Gastroesophageal sphincter (tissue), 4 donors: ENCODE data around the gene NOS3. TPM values are rescaled to one million over a fixed set of nuclear protein-coding genes. Genes with fewer than 3 reads are reported as not detected.

Source experiments
- ATAC-seq: fragments of 150-250 bp; one replicate; pipeline ENCODE4 v1.9.1; 2016; ENCODE audit warnings: mild to moderate bottlenecking, moderate library complexity
- H3K27ac ChIP-seq, 4 donors: fragments of 200-600 bp; sonication (generic) in 3 of 4; 1 replicate in 3 of 4; 2 replicates in 1 of 4; pipeline ENCODE4 v1.5.1; 2016 to 2019
- H3K27me3 ChIP-seq: fragments of 200-600 bp; sonication (generic); one replicate; pipeline ENCODE4 v1.5.1; 2019
- H3K36me3 ChIP-seq, 2 donors: fragments of 200-600 bp; sonication (generic); one replicate each; pipeline ENCODE4 v1.5.1; 2019; ENCODE audit warnings: control low read depth in 1 of 2
- H3K4me1 ChIP-seq, 3 donors: fragments of 200-600 bp; sonication (generic); 1 replicate in 2 of 3; 2 replicates in 1 of 3; pipeline ENCODE4 v1.5.1; 2016 to 2019; ENCODE audit warnings: control low read depth in 2 of 3
- H3K4me3 ChIP-seq, 2 donors: fragments of 200-600 bp; sonication (generic); one replicate each; pipeline ENCODE4 v1.5.1; 2019; ENCODE audit warnings: mild to moderate bottlenecking in 1 of 2, moderate library complexity in 1 of 2
- H3K9me3 ChIP-seq, 3 donors: fragments of 200-600 bp; sonication (generic); one replicate each; pipeline ENCODE4 v1.5.1; 2017 to 2019; ENCODE audit warnings: control low read depth in 2 of 3
- EP300 ChIP-seq: sonication (generic); formaldehyde crosslinking; IDR thresholded peaks from one replicate; pipeline ENCODE4 v1.6.1; 2017; ENCODE audit warnings: antibody characterized with exemption, mild to moderate bottlenecking
- POLR2A ChIP-seq, 2 donors: fragments of 450-650 bp; IDR thresholded peaks; one replicate each; pipeline ENCODE4 v1.6.1; 2017; ENCODE audit warnings: antibody characterized with exemption in 2 of 2, mild to moderate bottlenecking in 2 of 2, moderate library complexity in 1 of 2
- POLR2AphosphoS5 ChIP-seq: sonication (generic); formaldehyde crosslinking; IDR thresholded peaks from one replicate; pipeline ENCODE4 v1.6.1; 2017; ENCODE audit warnings: antibody characterized with exemption
- WGBS, 2 donors: methylation state at CpG; one replicate each; pipeline ENCODE4 v1.1.5; 2018; ENCODE audit warnings: low coverage in 1 of 2; 5-methylcytosine and 5-hydroxymethylcytosine counted together
- total RNA-seq, 4 donors: library from RNA; depleted of rRNA; stranded (reverse); fragments of >200 nt; gene quantifications; one replicate each; pipeline ENCODE4 v1.1.0, GENCODE V29; 2016
- TF ChIP-seq, protein P1 (sequence below), 4 experiments: fragments of 200-600 bp in 2 of 4; fragments of 450-650 bp in 2 of 4; sonication (generic) in 1 of 4; IDR thresholded peaks; one replicate each; pipeline ENCODE4 v1.5.1; 2017 to 2019; ENCODE audit warnings: antibody characterized with exemption in 4 of 4, mild to moderate bottlenecking in 2 of 4, moderate library complexity in 2 of 4

The NOS3 gene
- 10 to 100 TPM in 2 of 4 donors, 1 to 10 TPM in 2; 6.8 to 29.4 (median 13.5) TPM for total RNA-seq

DNA sequence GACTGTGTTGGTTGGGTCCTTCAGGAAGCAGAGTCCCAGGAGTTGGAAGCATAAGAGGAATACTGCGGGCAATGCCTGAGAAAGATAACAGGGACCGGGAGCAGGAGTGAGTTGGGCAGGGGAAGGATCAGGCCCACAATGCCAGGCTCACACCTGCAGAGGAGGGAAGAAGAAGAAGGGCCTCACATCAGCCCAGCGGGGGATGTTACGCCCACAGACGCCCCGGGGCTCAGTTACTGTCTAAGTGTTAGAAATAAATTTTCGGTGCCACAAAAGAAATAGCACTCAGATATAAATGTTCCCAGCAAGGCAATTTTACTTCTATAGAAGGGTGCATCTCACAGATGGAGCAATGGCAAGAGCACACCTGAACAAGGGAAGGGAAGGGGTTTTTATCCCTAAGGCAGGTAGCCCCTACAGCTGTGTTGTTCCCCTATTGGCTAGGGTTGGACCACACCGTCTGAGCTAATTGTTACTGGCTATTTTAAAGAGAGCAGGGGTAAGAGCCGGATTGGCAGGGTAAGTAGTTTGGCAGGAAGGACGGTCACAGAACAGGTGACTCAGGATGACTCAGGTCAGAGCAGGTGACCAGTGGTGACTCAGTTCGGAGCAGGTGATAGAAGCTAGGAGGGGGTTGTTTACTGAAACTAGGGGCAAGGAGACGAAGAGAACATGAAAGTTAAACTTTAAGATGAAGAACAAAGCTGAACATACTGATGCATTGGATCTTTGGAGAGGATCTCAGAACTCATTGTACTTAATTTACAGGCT, at the start of gene NOS3:
NOS3 (plus strand) TSS at position 602 of the 771 bp plus-strand sequence. CDS start 2,787 bp downstream, outside the sequence.
- H3K27me3 ChIP-seq = peaks cover 7% of the 10 kb centered on the region
- no peak within 1 kb of the TSS for H3K27ac ChIP-seq
- 91 to 95% methylated on average over 11 to 12 of the region's 12 CpGs for WGBS, 2 donors
- peaks cover 0 to 27% (median 7%) of the 10 kb centered on the region in 3 donors for H3K4me1 ChIP-seq
- ATAC-seq = no peak
- H3K4me3 ChIP-seq = no peak within 1 kb of the TSS
- H3K36me3 ChIP-seq = no peaks in the 10 kb centered on the region
- TF ChIP-seq POLR2AphosphoS5 = no peak
- TF ChIP-seq POLR2A (IDR thresholded peaks at IDR 0.05) = no peak
- TF ChIP-seq, protein P1, sequence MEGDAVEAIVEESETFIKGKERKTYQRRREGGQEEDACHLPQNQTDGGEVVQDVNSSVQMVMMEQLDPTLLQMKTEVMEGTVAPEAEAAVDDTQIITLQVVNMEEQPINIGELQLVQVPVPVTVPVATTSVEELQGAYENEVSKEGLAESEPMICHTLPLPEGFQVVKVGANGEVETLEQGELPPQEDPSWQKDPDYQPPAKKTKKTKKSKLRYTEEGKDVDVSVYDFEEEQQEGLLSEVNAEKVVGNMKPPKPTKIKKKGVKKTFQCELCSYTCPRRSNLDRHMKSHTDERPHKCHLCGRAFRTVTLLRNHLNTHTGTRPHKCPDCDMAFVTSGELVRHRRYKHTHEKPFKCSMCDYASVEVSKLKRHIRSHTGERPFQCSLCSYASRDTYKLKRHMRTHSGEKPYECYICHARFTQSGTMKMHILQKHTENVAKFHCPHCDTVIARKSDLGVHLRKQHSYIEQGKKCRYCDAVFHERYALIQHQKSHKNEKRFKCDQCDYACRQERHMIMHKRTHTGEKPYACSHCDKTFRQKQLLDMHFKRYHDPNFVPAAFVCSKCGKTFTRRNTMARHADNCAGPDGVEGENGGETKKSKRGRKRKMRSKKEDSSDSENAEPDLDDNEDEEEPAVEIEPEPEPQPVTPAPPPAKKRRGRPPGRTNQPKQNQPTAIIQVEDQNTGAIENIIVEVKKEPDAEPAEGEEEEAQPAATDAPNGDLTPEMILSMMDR (IDR thresholded peaks at IDR 0.05) = no peak
- no peak for TF ChIP-seq EP300
- H3K9me3 ChIP-seq = peaks cover 0 to 15% (median 0%) of the 10 kb centered on the region in 3 donors

DNA sequence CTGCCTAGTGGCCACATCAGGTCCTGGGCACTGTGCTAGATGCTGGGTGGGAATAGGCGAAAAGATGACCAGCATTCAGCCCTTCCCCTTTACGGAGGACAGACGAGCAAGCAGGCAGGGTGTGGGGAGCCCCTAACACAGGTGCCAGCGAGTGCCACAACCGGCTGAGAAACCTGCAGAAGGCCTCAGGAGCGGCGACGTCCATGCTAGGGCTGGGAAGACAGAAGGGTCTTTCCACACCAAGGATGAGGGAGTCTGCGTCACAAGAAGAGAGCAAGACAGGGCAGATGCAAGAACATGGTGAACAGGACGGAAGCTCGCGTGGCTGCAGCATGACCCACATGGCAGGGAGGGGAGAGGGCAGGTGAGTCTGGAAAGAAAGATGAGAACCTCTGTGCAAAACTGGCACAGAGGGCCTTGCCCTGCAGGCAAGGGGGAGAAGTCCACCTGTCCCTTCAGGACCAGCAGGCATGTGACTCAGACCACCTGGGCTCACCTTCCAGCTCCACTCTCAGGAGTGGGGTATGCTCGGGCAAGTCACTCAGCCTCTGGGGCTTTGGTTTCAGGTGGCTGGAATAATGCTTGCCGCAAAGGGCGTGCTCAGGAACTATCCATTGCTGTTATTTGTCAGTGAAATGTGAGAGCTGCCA, 49.3 kb upstream of the NOS3 start:
- H3K4me1 ChIP-seq = peaks cover 0 to 49% (median 32%) of the 10 kb centered on the region in 3 donors

DNA sequence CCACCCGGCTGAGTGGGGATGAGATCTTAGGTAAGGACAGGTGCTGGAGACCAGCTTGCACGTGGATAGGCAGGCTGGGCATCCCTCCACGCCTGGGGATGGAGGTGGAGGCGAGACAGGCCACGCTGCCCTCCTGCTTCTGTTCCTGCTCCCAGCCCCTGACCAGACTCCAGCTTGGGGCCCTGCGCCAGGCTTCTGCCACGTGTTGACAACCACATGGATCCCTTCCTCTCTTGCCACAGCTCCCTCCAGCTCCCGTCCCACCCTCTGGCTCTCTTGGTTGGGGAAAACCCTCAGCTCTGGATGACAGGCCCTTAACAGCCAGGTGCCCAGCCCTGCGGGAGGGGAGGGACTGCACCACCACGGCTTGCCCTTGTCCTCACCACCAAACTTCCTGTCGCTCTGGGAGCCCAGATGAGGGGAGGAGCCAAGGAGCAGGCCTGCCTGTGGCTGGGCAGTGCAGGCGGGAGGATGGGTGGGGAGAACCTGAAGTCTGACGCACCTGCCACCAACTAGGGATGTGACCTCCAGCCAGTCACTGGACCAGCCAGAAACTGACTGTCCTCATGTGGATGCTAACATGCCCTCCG, 48.7 kb upstream of the NOS3 start:
- no peak for TF ChIP-seq EP300
- TF ChIP-seq, protein P1 (IDR thresholded peaks at IDR 0.05) = no peak
- no peak for TF ChIP-seq POLR2AphosphoS5
- TF ChIP-seq POLR2A (IDR thresholded peaks at IDR 0.05) = no peak
- H3K27ac ChIP-seq = no peak overlapping the region

More for the DNA sequence above, 49.3 kb upstream of the NOS3 start:
- no peaks in the 10 kb centered on the region for H3K9me3 ChIP-seq
- H3K27ac ChIP-seq = no peak overlapping the region
- no peak for ATAC-seq
- TF ChIP-seq EP300 (no peak), POLR2A (IDR thresholded peaks at IDR 0.05) (no peak), POLR2AphosphoS5 (no peak)
- TF ChIP-seq, protein P1 (IDR thresholded peaks at IDR 0.05) = no peak
- H3K36me3 ChIP-seq = peaks cover 0 to 16% of the 10 kb centered on the region in 2 donors
- no peak overlapping the region for H3K4me3 ChIP-seq
- H3K27me3 ChIP-seq = no peaks in the 10 kb centered on the region
- 90% methylated on average over 4 of the region's 15 CpGs; no CpG with 5 or more reads in 1 of the 2 donors for WGBS, 2 donors

DNA sequence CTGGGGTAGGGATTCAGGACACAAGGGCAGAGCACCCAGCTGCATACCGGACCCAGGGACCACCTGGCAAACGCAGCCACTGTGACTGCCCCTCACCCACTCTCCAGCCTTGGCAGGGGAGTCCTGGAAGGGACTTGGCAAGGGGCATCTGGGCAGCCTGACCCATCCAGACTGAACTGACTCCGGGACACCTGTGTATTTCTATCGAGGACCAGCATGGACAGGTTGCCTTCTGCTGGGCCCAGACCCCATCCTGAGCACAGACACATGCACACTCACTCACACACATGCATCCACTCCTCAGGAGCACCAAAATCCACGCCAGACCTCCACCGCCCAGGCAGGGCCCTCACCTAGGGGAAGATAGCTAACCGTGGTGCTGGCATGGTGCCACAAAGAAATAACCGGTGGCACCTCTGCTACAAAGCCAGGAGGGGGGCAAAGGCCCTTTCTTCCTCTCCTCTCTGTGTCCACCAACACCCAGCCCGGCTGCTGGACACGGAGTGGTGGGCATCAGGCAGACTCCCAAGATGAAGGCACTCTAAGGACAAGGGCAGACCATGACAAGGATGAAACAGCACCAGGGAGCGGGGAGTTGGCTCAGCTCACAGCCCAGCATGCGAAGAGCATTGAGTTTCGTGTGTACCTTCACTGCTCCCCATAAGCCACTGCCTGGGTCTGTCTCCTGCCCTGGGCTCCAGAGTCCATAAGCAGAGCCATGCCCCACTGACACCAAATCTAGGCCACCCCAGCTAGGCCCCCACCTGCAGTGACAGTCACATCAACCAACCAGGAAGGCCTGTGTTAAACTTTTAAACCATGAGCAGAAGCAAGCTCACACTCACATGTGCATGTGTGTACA, 48.0 kb upstream of the NOS3 start:
- ATAC-seq = no peak
- Histone ChIP-seq H3K27ac (no peak overlapping the region), H3K36me3 (peaks cover 0 to 28% of the 10 kb centered on the region in 2 donors), H3K27me3 (peaks cover 5% of the 10 kb centered on the region), H3K4me3 (no peak overlapping the region), H3K4me1 (peaks cover 0 to 46% (median 30%) of the 10 kb centered on the region in 3 donors), H3K9me3 (no peaks in the 10 kb centered on the region)
- TF ChIP-seq POLR2AphosphoS5 (no peak), POLR2A (IDR thresholded peaks at IDR 0.05) (no peak), EP300 (no peak)
- TF ChIP-seq, protein P1 (IDR thresholded peaks at IDR 0.05) = no peak
- 79 to 86% methylated on average over 5 of the region's 13 CpGs for WGBS, 2 donors

More for the DNA sequence above, 48.7 kb upstream of the NOS3 start:
- Histone ChIP-seq H3K27me3 (no peaks in the 10 kb centered on the region), H3K9me3 (no peaks in the 10 kb centered on the region), H3K4me3 (no peak overlapping the region), H3K36me3 (peaks cover 0 to 22% of the 10 kb centered on the region in 2 donors), H3K4me1 (peaks cover 0 to 52% (median 32%) of the 10 kb centered on the region in 3 donors)
- ATAC-seq = no peak
- WGBS, 2 donors = 15 to 22% methylated on average over 4 of the region's 14 CpGs
